ENCODE results near the gene OR10D3. TPM values are rescaled to one million over a fixed set of nuclear protein-coding genes. Genes with fewer than 3 reads are reported as not detected.

The OR10D3 gene
- total RNA-seq, 1 experiment from 2014 or later: not detected

Other genes starting within 250 kb of the OR10D3 start
- gene OR4D5, start 243.7 kb upstream of the OR10D3 start, total RNA-seq (2014; rRNA removed; shearing (Covaris generic)): not detected in 2 replicates
- not detected in 2 replicates for gene OR6T1, start 239.5 kb upstream of the OR10D3 start, total RNA-seq (2014; rRNA removed; shearing (Covaris generic))
- gene OR10S1, start 205.6 kb upstream of the OR10D3 start, total RNA-seq (2014; rRNA removed; shearing (Covaris generic)): not detected in 2 replicates
- gene OR10G6, start 188.2 kb upstream of the OR10D3 start, total RNA-seq (2014; rRNA removed; shearing (Covaris generic)): not detected in 2 replicates
- not detected in 2 replicates for gene OR10G4, start 170.3 kb upstream of the OR10D3 start, total RNA-seq (2014; rRNA removed; shearing (Covaris generic))
- gene OR10G9, start 160.3 kb upstream of the OR10D3 start, total RNA-seq (2014; rRNA removed; shearing (Covaris generic)): not detected in 2 replicates
- gene OR10G8, start 156.5 kb upstream of the OR10D3 start, total RNA-seq (2014; rRNA removed; shearing (Covaris generic)): not detected in 2 replicates
- not detected in 2 replicates for gene OR10G7, start 142.0 kb upstream of the OR10D3 start, total RNA-seq (2014; rRNA removed; shearing (Covaris generic))
- 7.5 and 10.5 TPM in 2 replicates for gene VWA5A, start 67.9 kb upstream of the OR10D3 start, total RNA-seq (2014; rRNA removed; shearing (Covaris generic))
- gene OR8G1, start 57.8 kb downstream of the OR10D3 start, total RNA-seq (2014; rRNA removed; shearing (Covaris generic)): not detected in 2 replicates
- not detected in 2 replicates for gene OR8G5, start 73.0 kb downstream of the OR10D3 start, total RNA-seq (2014; rRNA removed; shearing (Covaris generic))
- not detected in 2 replicates for gene OR8D1, start 130.6 kb downstream of the OR10D3 start, total RNA-seq (2014; rRNA removed; shearing (Covaris generic))
- gene OR8D2, start 136.9 kb downstream of the OR10D3 start, total RNA-seq (2014; rRNA removed; shearing (Covaris generic)): not detected in 2 replicates
- not detected in 2 replicates for gene OR8B2, start 201.2 kb downstream of the OR10D3 start, total RNA-seq (2014; rRNA removed; shearing (Covaris generic))
- not detected in 2 replicates for gene OR8B3, start 215.7 kb downstream of the OR10D3 start, total RNA-seq (2014; rRNA removed; shearing (Covaris generic))
- not detected in 2 replicates for gene OR8B4, start 241.5 kb downstream of the OR10D3 start, total RNA-seq (2014; rRNA removed; shearing (Covaris generic))